HG03354 (cell line): Measurements from ENCODE around the gene TTLL7.

Experiments used
- ATAC-seq: cut with Tn5 transposase; IDR thresholded peaks from one replicate; pipeline ENCODE4 v1.9.1; 2021; ENCODE audit warnings: mild to moderate bottlenecking; ENCODE audit not compliant: unreplicated experiment, poor library complexity, severe bottlenecking

Gene TTLL7

DNA sequence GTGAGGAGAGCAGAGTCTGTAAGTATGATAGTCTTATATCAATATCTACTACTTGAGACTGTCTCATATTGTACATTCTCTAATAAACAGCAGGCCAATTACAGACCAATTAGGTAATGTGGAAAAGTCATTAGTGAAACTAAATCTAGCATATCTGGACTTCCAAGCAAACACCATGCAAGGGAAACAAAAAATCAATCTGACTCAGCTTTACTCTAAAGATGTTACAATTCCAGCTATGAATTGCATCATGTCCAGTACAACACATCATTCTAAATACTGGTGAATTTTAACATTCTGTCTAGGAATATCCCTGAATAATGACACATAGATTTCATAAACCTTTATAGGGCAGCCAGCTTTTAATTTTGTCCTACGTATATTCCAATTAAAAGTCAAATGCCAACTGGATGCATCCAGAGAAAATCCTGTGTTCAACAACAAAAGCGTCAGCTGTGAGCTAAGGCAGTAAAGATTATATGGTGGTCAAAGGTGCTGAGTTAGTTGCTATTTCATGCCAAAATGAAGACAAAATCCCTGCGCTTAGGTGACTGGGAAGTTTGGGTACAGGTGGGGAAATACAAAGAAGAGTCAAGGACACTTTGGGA is 159.3 kb downstream of the TTLL7 start:
- ATAC-seq = no peak

GRCh38 chr1:83838573-83838972 is 160.4 kb downstream of the TTLL7 start:
- ATAC-seq = no peak

DNA sequence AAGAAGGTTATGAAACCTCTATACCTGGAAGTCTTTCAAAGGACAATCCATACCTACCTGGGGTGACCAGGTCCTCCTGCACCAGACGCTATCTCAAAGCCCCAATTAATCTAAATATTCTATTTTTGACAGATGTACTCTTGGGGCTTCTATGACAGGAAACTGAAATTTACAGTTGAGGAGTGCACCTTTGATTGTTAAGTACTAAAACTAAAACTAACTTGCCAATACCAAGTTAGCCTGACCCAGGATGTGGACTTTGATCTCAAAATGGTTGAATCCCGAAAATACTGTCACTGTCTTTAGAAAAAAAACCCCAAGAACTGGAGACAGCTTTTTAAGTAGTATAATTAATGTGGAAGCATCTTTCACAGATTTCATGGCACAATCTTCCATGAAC is 162.4 kb downstream of the TTLL7 start:
- no peak for ATAC-seq

GRCh38 chr1:83834621-83835264 is 164.2 kb downstream of the TTLL7 start:
- ATAC-seq = no peak

- ATAC-seq = no peak
Observed at GRCh38 chr1:83832194-83832593, 166.7 kb downstream of the TTLL7 start.

DNA sequence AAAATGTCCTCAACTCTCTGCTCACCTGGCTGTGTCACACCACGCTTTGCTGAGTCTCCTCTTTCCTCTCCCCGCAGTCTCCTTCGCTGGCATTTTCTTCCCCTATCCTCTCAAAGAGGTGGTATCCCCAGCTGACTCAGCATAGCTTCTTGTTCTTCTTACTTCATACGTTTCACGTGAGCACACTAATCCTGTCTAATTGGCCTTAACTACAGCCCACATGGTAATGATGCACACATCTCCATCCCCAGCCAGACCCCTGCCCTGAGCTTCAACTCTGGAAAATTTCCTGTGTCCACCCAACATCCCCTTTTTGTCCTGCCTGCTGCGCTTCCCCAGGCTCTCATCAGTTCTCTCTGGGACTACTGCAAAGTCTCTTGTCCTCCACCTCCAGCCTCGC is 169.8 kb downstream of the TTLL7 start:
- no peak for ATAC-seq

GRCh38 chr1:83828456-83828855 is 170.5 kb downstream of the TTLL7 start:
- ATAC-seq = no peak

DNA sequence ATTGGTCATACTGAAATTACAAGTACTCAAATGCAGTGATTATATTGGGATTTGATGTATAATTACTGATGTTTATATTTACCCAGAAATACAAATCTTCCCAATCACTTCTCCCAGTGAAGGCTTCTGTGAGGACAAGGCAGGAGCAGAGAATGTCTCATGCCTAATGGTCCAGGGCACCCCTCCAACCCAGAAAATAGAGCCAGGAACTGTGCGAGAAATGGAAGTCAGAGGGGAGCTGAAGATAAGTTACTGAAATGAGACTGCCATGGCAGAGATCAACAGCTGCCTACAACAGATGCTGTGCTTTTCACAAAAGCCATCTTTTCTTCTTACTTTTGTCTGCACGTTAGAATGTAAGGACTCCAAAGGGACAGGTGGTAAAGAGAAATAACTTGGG is 171.2 kb downstream of the TTLL7 start:
- ATAC-seq = no peak

GRCh38 chr1:83822208-83822607 is 176.7 kb downstream of the TTLL7 start:
- ATAC-seq = no peak

- ATAC-seq = no peak
Observed at GRCh38 chr1:83819436-83819835, 179.5 kb downstream of the TTLL7 start.

GRCh38 chr1:83818916-83819315 is 180.0 kb downstream of the TTLL7 start:
- no peak for ATAC-seq

- no peak for ATAC-seq
Observed at GRCh38 chr1:83816836-83817235, 182.1 kb downstream of the TTLL7 start.

- ATAC-seq = no peak
Observed at GRCh38 chr1:83815330-83815729, 183.6 kb downstream of the TTLL7 start.
